Measurements from ENCODE around the gene ANAPC2.

DNA sequence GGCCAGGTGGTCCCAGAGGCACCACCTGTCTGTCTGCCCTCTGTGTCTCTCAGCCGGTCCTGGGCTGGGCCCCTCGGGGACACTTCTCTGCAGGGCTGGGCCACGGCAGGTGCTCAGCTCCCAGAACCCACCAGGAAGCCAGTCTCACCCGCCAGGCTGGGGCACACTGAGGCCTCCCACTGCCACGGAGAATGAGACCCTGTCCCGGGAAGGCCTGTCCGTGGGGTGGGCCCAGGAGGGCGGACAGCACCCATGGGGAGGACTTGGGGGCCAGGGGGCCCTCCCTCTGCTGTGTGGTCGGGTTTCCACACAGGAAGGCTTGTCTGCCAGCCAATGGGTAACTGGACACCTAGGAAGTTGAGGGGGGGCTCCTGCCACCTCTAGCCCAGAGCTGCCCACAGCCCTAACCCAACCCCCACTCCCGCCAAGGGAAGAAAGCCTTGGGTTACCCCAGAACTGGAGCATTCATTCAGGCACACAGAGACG is 48.6 kb upstream of the ANAPC2 start:
- TF ChIP-seq, protein P1, sequence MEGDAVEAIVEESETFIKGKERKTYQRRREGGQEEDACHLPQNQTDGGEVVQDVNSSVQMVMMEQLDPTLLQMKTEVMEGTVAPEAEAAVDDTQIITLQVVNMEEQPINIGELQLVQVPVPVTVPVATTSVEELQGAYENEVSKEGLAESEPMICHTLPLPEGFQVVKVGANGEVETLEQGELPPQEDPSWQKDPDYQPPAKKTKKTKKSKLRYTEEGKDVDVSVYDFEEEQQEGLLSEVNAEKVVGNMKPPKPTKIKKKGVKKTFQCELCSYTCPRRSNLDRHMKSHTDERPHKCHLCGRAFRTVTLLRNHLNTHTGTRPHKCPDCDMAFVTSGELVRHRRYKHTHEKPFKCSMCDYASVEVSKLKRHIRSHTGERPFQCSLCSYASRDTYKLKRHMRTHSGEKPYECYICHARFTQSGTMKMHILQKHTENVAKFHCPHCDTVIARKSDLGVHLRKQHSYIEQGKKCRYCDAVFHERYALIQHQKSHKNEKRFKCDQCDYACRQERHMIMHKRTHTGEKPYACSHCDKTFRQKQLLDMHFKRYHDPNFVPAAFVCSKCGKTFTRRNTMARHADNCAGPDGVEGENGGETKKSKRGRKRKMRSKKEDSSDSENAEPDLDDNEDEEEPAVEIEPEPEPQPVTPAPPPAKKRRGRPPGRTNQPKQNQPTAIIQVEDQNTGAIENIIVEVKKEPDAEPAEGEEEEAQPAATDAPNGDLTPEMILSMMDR (IDR thresholded peaks at IDR 0.05; ENCODE audit: low read length): no peak
- TF ChIP-seq EZH2 (optimal IDR thresholded peaks at IDR 0.05; ENCODE audit: low read depth, low read length) (no peak), EZH2phosphoT487 (IDR thresholded peaks at IDR 0.05; ENCODE audit: low read length) (no peak)

All from MM.1S (cell line).